Breast epithelium (tissue), 3 donors: Measurements from ENCODE around the gene PTRH2.

Source experiments
- POLR2A ChIP-seq: fragments of 450-650 bp; IDR thresholded peaks from one replicate; pipeline ENCODE4 v1.6.1; 2016; ENCODE audit warnings: antibody characterized with exemption, mild to moderate bottlenecking, moderate library complexity
- POLR2AphosphoS5 ChIP-seq, 3 donors: sonication (generic); formaldehyde crosslinking; IDR thresholded peaks; one replicate each; pipeline ENCODE4 v1.6.1; 2017; ENCODE audit warnings: antibody characterized with exemption in 3 of 3
- TF ChIP-seq, protein P1 (sequence below), 3 donors: fragments of 450-650 bp; IDR thresholded peaks; one replicate each; pipeline ENCODE4 v1.5.1; 2016 to 2017; ENCODE audit warnings: antibody characterized with exemption in 3 of 3, mild to moderate bottlenecking in 3 of 3, moderate library complexity in 3 of 3

- TF ChIP-seq, protein P1, sequence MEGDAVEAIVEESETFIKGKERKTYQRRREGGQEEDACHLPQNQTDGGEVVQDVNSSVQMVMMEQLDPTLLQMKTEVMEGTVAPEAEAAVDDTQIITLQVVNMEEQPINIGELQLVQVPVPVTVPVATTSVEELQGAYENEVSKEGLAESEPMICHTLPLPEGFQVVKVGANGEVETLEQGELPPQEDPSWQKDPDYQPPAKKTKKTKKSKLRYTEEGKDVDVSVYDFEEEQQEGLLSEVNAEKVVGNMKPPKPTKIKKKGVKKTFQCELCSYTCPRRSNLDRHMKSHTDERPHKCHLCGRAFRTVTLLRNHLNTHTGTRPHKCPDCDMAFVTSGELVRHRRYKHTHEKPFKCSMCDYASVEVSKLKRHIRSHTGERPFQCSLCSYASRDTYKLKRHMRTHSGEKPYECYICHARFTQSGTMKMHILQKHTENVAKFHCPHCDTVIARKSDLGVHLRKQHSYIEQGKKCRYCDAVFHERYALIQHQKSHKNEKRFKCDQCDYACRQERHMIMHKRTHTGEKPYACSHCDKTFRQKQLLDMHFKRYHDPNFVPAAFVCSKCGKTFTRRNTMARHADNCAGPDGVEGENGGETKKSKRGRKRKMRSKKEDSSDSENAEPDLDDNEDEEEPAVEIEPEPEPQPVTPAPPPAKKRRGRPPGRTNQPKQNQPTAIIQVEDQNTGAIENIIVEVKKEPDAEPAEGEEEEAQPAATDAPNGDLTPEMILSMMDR (IDR thresholded peaks at IDR 0.05), result no peak
- TF ChIP-seq POLR2AphosphoS5 (IDR thresholded peaks at IDR 0.05) (no peak), POLR2A (no peak)
Observed at GRCh38 chr17:59699218-59699617, 8.0 kb downstream of the PTRH2 start.
